GM12878 (cell line): ENCODE results near the gene FMNL2. TPM values are rescaled to one million over a fixed set of nuclear protein-coding genes. Genes with fewer than 3 reads are reported as not detected.

Experiments
- ATAC-seq: fragments of 200-7000 bp; cut with Tn5 transposase; 3 replicates; pipeline ENCODE4 v1.9.1; 2020; ENCODE audit warnings: mild to moderate bottlenecking, moderate library complexity
- BruUV-seq: library from RNA; stranded (reverse); fragments of 400-500 nt; replicated peaks from 2 replicates; lab custom pipeline; 2021; lab: Mats Ljungman, UMichigan
- CTCF ChIA-PET: fragments of 300-600 bp; sonication (Branson Sonifier 250); formaldehyde crosslinking; extraction: SDS; loops from one replicate; lab custom pipeline; 2021; ENCODE audit warnings: inconsistent platforms; lab: Yijun Ruan, JAX
- POLR2A ChIA-PET: fragments of 350-600 bp; formaldehyde crosslinking; extraction: SDS; loops from one replicate; lab custom pipeline; 2021; ENCODE audit warnings: inconsistent platforms; lab: Charles Lee
- RAD21 ChIA-PET: fragments of 300-600 bp; sonication (Branson Sonifier 250); formaldehyde crosslinking; loops from one replicate; lab custom pipeline; 2023; ENCODE audit warnings: antibody characterized with exemption; ENCODE audit not compliant: unreplicated experiment; lab: Charles Lee
- SMC1A ChIA-PET: fragments of 300-600 bp; sonication (Branson Sonifier 250); formaldehyde crosslinking; loops from one replicate; lab custom pipeline; 2023; ENCODE audit not compliant: unreplicated experiment, uncharacterized antibody; lab: Charles Lee
- DNase-seq: peaks from one replicate; pipeline ENCODE4 v3.0.0-alpha.2; 2011; ENCODE audit warnings: low read depth, low spot score
- FAIRE-seq: peaks from 3 replicates; lab custom pipeline; 2011; peaks lifted over from hg19 to GRCh38; lab: Jason Lieb, UNC
- H2AFZ ChIP-seq: 2 replicates; pipeline ENCODE4 v1.6.0; 2011; ENCODE audit warnings: low read depth, low read length, control low read depth; ENCODE audit not compliant: control insufficient read depth
- H3K27ac ChIP-seq: 2 replicates; pipeline ENCODE4 v1.5.1; 2011; ENCODE audit warnings: control low read depth; ENCODE audit not compliant: control insufficient read depth, insufficient read depth
- H3K27me3 ChIP-seq, 2 experiments: replicated peaks in 1 of 2; 2 replicates each; pipeline versions ENCODE4 v1.6.0 to v1.6.1; 2011; ENCODE audit warnings: low read length in 1 of 2; ENCODE audit not compliant: control insufficient read depth in 2 of 2, insufficient read depth in 2 of 2
- H3K36me3 ChIP-seq, 2 experiments: 2 replicates each; pipeline ENCODE4 v1.5.1; 2011; ENCODE audit warnings: low read length in 1 of 2; ENCODE audit not compliant: control insufficient read depth in 2 of 2, insufficient read depth in 2 of 2
- H3K4me1 ChIP-seq: 2 replicates; pipeline ENCODE4 v1.6.1; 2011; ENCODE audit warnings: mild to moderate bottlenecking, low read length, moderate library complexity, mixed read lengths; ENCODE audit not compliant: control insufficient read depth, insufficient read depth
- H3K4me2 ChIP-seq: 2 replicates; pipeline ENCODE4 v1.6.0; 2011; ENCODE audit warnings: control low read depth; ENCODE audit not compliant: control insufficient read depth, insufficient read depth
- H3K4me3 ChIP-seq: fragments of 200-600 bp; sonication (generic); 2 replicates; pipeline ENCODE4 v1.5.1; 2016
- H3K79me2 ChIP-seq: 2 replicates; pipeline ENCODE4 v1.6.0; 2011; ENCODE audit warnings: low read length; ENCODE audit not compliant: control insufficient read depth, insufficient read depth
- H3K9ac ChIP-seq: 2 replicates; pipeline ENCODE4 v1.8.0; 2011; ENCODE audit warnings: low read length, control low read depth, mixed read lengths; ENCODE audit not compliant: control insufficient read depth, insufficient read depth
- H3K9me3 ChIP-seq: replicated peaks from 3 replicates; pipeline ENCODE4 v1.5.1; 2011; ENCODE audit warnings: mild to moderate bottlenecking, low read length; ENCODE audit not compliant: control insufficient read depth, insufficient read depth
- H4K20me1 ChIP-seq: 2 replicates; pipeline ENCODE4 v1.6.0; 2011; ENCODE audit not compliant: control insufficient read depth, insufficient read depth
- GATAD2B ChIP-seq: fragments of 450-650 bp; conservative IDR thresholded peaks from 2 replicates; pipeline ENCODE4 v1.6.1; 2017; ENCODE audit warnings: low read depth, mild to moderate bottlenecking, moderate library complexity
- POLR2AphosphoS2 ChIP-seq: IDR thresholded peaks from 2 replicates; pipeline ENCODE4 v1.6.1; 2011; ENCODE audit warnings: low read depth, mild to moderate bottlenecking, low read length, improper control_type of control experiment, moderate library complexity
- RCOR1 ChIP-seq: conservative IDR thresholded peaks from 2 replicates; pipeline ENCODE4 v1.6.1; 2012; ENCODE audit warnings: low read depth, low read length, improper control_type of control experiment
- ZNF687 ChIP-seq: fragments of 450-650 bp; IDR thresholded peaks from 2 replicates; pipeline ENCODE4 v1.6.1; 2017; ENCODE audit warnings: mild to moderate bottlenecking, moderate library complexity
- WGBS: methylation state at CpG from one replicate; pipeline ENCODE4 v1.1.6; 2016; ENCODE audit warnings: low lambda C conversion rate; ENCODE audit not compliant: insufficient replicate concordance, insufficient coverage; ENCODE audit errors: missing lambda C conversion rate; 5-methylcytosine and 5-hydroxymethylcytosine counted together
- in situ Hi-C: fragments of 300-500 bp; cut with MboI; formaldehyde crosslinking; loops from 9 replicates; pipeline ENCODE4 v1.14.3; 2018; ENCODE audit warnings: mixed read lengths
- intact Hi-C: fragments of 100-400 bp; cut with micrococcal nuclease; formaldehyde crosslinking; loops from one replicate; pipeline ENCODE4 v1.14.2; 2022; ENCODE audit not compliant: unreplicated experiment
- polyA plus RNA-seq, 11 experiments: library from polyadenylated mRNA; depleted of rRNA in 4 of 11; unstranded in 6 of 11; stranded (reverse) in 5 of 11; fragments of >200 nt; fragmentation: Nextera tagmentation in 4 of 11; fragmentation: Illumina TruSeq in 1 of 11; extraction: Ambion mirVana in 4 of 11; extraction: Trizol in 1 of 11; gene quantifications; 1 replicate in 1 of 11; 2 replicates in 10 of 11; pipeline versions ENCODE4 v1.2.1 to v1.2.3, GENCODE V29; 2011 to 2016; ENCODE audit warnings: inconsistent platforms in 2 of 11, missing spikeins in 2 of 11, low read depth in 1 of 11
- total RNA-seq, 4 experiments: library from RNA; depleted of rRNA in 3 of 4; stranded (reverse); fragments of >200 nt in 3 of 4; fragmentation: Illumina TruSeq in 1 of 4; extraction: Trizol in 1 of 4; gene quantifications; 2 replicates each; pipeline versions ENCODE4 v1.2.1 to v1.2.3, GENCODE V29; 2013 to 2021

The FMNL2 gene
- total and polyA plus RNA-seq, 10 of the 15 experiments (the other 5 are each of a cell fraction or from before 2014, with no cell fraction given), result 0.13 to 9.9 (median 0.35) TPM

- no peak for TF ChIP-seq ZNF687
Observed at GRCh38 chr2:152664725-152665124, 329.8 kb downstream of the FMNL2 start (continued).

DNA sequence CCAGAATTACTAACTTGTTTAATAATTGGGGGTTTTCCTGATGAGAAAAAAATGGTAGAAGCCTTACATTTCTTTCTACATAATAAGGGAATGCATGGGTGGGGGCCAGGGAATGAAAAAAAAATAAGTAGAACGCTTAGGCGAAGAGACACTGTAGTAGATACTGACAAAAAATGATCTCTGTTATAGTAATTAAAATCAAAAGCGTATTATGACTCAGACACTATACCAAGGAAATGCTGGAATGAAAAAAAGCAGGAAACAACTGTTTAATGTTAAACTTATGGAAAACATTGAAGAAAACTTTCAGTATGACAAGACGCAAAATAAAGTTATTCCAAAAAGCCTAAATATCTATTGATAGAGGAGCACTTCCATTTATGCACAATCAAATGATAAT is 339.4 kb downstream of the FMNL2 start:
- H3K36me3 ChIP-seq, result peaks cover 6 to 24% of the 10 kb centered on the region in 2 experiments
- no peaks in the 10 kb centered on the region for H3K27me3 ChIP-seq
- no peaks in the 10 kb centered on the region for H3K4me1 ChIP-seq
- WGBS, result 91% methylated on average over 4 of the region's 4 CpGs
- no peak overlapping the region for H3K9ac ChIP-seq
- no peak for ATAC-seq
- SMC1A ChIA-PET, result no interaction called here
- H3K4me2 ChIP-seq, result no peak overlapping the region
- H3K9me3 ChIP-seq, result no peaks in the 10 kb centered on the region
- H3K4me3 ChIP-seq, result no peak overlapping the region
- intact Hi-C loops, result loop anchor here (2.0 kb wide), 1 partner anchor 16 kb away; no protein-coding TSS in a partner anchor
- H3K27ac ChIP-seq, result no peak overlapping the region
- CTCF ChIA-PET, result interaction anchor here (0.9 to 1.1 kb wide), 2 partner anchors 11 to 39 kb away, joined by 3 read pairs; no protein-coding TSS in a partner anchor
- in situ Hi-C loops, result loop anchor here (25.0 kb wide), 1 partner anchor 1212 kb away; no protein-coding TSS in a partner anchor
- no peaks in the 10 kb centered on the region for H4K20me1 ChIP-seq
- TF ChIP-seq GATAD2B, result no peak
- no peak for TF ChIP-seq POLR2AphosphoS2
- TF ChIP-seq RCOR1, result no peak
- no peak overlapping the region for H2AFZ ChIP-seq
- POLR2A ChIA-PET, result no interaction called here
- no TSS peak for BruUV-seq
- DNase-seq, result no peak
- RAD21 ChIA-PET, result no interaction called here
- no peak for FAIRE-seq
- no peaks in the 10 kb centered on the region for H3K79me2 ChIP-seq
